SKM-1 (cell line): Measurements from ENCODE around the gene BICD1.

Experiments used
- DNase-seq: peaks from one replicate; lab custom pipeline; 2025; ENCODE audit not compliant: unreplicated experiment; lab: John Stamatoyannopoulos, UW

BICD1 gene

DNA sequence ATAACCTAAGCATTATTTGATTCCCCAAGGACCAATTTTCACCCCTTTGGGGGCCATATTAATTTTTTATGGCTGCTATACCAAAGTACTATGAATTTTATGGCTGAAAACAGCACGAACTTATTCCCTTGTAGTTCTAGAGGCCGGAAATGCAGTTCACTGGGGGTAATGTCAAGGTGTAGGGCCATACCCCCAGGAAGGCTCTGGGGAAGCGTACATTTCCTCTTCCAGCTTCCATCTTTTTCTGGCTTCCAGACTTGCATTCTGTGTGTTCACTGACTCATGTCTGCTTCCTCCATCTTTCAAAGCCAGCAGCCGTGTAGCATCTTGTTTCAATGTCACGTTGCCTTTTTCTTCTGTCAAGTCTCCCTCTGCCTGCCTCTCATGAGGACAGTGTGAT, 133.5 kb downstream of the BICD1 start:
- no peak for DNase-seq

- DNase-seq, result no peak
These were observed 134.2 kb downstream of the BICD1 start for GRCh38 chr12:32240831-32241230.

DNA sequence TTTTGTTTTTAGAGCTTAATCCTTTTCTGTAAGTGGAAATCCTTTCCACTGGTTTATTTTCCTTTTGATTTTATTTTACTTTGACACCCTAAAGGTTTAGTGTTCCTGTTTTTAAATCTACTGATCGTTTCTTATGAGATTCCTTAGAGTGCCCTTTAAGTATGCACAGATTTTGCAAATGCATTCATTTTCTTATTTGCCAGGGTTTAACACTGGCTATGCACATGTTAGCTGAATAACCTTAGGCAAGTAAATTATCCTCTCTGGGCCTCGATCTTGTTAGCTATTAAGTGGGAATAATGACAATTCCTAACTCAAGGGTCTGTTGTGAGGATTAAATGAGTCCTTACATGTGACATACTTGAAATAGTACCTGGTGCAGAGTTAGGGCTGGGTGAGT, 136.0 kb downstream of the BICD1 start:
- no peak for DNase-seq

- DNase-seq, result no peak
These were observed 141.9 kb downstream of the BICD1 start for GRCh38 chr12:32248441-32249140.

- no peak for DNase-seq
These were observed 143.1 kb downstream of the BICD1 start for GRCh38 chr12:32249777-32250176.

DNA sequence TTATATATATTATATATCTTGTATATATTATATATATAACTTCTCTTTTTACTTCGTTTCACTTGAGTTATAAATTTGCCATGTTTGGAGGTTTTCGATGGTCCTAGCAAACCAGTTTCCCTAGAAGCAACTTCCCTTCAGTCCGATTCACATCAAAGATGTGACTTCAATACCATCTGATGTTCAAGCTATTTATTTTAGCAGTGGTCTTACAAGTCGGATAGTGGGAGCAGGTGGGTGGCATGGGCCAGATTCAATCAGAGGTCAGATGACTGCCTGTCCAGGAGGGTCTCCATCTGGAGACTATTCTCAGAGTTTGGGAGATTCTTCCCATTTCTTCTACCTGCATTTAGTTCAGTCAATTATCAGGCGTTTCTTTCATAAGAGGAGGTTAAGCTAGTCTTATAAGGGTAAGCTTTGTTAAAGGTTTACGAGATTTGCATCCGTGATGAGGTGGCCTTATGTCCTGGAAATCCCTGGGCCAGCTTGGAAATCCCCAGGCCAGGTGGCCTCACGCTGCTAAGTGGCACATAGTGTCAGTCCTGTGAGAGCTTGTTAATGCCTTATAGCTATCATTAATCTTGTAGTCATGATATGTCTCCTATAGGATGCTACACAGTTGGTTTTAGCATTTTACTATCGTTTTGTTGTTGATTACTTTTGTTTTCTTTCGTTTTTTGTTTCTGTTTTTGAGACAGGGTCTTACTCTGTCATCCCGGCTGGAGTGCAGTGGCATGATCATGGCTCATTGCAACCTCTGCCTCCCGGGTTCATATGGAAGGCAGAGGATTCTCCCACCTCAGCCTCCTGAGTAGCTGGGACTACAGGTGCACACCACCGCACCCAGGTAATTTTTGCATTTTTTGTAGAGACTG, 145.8 kb downstream of the BICD1 start:
- no peak for DNase-seq

GRCh38 chr12:32253154-32253790, 146.6 kb downstream of the BICD1 start:
- no peak for DNase-seq

GRCh38 chr12:32254260-32254956, 147.8 kb downstream of the BICD1 start:
- no peak for DNase-seq

DNA sequence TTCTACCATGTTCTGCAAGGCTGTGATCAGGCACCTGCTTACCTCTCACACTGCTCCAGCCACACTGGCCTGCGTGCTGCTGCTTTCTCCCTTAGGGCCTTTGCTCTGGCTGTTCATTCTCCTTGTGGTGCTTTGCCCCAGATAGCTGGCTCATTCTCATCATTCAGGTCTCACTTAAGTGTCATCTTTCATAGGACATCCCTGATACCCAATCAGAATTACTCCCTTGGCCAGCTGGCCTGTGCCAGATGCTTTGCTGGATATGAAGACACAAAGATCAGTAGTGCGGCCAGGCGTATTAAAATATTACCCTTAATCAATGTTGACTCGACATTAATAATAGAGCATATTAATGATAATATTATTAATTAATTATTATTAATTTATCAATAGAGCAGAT, 148.9 kb downstream of the BICD1 start:
- no peak for DNase-seq

DNA sequence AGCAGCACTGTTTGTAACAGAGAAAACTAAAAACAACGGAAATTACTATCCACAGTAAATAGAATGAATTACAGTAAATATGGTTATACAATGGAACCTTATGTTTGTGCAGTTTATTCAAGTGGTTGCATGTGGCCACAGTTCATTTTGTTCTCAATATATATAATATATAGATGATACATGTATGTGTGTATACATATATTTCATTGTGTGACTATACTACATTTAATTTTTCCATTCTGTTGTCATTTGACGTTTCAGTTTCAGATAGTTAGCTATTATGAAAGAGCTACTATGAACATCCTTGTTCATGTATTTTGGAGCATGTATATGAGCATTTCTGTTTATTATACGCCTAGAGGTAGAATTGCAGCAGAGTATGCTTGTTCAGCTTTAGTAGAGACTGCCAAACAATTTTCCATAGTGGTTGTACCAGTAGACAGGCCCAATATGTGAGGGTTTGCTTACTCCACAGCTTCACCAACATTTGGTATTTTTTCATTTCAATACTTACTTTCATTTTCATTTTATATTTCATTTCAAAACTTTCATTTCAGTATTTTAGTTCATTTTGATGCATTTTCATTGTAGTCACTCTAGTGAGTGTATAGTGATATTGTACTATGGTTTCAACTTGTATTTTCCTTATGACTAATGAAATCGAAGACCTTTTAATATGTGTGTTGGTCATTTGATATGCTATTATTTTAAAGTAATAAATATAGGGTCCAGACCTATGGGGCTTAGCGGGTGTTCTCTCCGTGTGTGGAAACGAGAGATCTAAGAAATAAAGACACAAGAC, 151.2 kb downstream of the BICD1 start:
- DNase-seq, result no peak

- DNase-seq, result no peak
These were observed 154.0 kb downstream of the BICD1 start for GRCh38 chr12:32260696-32261095.

DNA sequence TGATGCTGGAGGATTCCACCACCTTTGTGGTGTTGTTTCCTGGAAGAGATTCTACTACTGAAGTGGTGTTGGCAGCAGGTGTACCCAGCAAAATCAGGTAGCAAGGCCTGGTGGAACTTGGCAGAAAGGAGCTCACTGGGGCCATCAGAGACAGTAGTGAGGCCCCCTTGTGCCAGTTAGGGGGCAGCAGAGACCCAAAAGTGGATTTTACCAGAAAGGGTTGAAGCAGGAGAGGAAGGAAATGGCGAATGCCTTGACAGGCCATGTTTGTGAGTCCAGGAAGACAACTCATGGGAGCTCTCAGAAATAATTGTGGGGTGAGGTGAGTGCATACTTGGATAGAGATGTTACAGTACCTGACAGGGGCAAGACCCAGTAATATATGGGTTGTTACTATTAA, 155.0 kb downstream of the BICD1 start:
- DNase-seq, result no peak

DNA sequence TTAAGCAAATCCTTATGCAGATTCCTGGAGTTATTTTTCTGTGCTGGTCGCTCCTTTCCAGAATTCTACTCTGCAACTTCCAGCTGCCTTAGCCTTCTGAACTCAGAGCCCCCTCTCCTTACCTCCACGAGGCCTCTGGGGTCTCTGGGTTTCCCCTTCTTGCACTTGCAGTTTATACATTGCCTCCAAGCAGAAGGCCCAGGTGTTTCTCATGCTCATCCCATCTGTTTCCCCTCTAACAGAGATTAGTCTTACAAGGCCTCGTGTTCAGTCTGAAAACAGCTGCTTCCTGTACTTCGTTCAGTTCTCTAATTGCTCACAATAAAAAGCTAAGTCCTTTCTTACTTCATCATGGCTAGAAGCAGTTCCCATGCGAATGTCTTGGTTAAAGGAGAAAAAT, 158.3 kb downstream of the BICD1 start:
- no peak for DNase-seq

- no peak for DNase-seq
These were observed 158.8 kb downstream of the BICD1 start for GRCh38 chr12:32265456-32265855.

- DNase-seq, result peak; percentile 13
These were observed 159.3 kb downstream of the BICD1 start for GRCh38 chr12:32265951-32266350.

- DNase-seq, result no peak
These were observed 160.1 kb downstream of the BICD1 start for GRCh38 chr12:32266756-32267155.

- no peak for DNase-seq
These were observed 164.4 kb downstream of the BICD1 start for GRCh38 chr12:32270818-32271710.

DNA sequence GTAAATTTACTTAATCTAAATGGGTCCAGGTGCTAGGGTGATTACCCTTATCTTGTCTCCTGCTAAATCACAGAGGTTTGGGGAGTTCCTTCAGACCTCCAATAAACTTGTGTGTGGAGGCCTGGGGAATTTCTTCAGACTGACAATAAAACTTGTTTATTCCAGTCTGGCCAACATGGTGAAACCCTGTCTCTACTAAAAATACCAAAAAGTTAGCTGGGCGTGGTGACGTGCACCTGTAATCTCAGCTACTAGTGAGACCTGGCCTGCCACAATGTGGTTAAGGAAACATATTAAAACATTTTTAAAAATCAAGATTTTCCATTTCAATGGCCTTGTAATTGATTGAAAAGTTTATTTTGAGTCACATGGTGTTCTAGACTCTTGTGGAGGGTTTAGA, 165.8 kb downstream of the BICD1 start:
- DNase-seq, result no peak

- no peak for DNase-seq
These were observed 166.4 kb downstream of the BICD1 start for GRCh38 chr12:32273063-32273522.
